Hippocampal formation (tissue), 2 donors: ENCODE results near the gene NECAB3.

Experiments
- DNase-seq, 2 donors: peaks; one replicate each; lab custom pipeline; 2025; lab: John Stamatoyannopoulos, UW

Gene NECAB3

DNA sequence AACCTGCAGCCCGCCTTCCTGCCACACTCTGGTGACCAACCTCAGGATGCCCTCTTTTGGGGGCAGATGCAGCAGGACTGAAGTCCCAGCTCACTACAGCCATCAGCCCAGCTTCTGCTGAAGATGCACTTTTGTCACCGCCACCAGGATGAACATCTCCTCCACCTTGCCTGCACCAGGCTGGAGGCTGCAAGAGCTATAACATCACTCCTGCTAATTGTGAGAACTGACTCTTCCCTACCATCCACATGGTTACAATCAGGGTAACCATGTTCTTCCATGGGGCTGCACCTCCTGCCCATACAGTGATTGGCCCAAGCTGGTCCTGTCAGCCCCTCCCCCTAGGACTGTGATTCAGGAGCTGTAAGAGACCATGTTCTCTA, 9.5 kb downstream of the NECAB3 start:
- no peak for DNase-seq

DNA sequence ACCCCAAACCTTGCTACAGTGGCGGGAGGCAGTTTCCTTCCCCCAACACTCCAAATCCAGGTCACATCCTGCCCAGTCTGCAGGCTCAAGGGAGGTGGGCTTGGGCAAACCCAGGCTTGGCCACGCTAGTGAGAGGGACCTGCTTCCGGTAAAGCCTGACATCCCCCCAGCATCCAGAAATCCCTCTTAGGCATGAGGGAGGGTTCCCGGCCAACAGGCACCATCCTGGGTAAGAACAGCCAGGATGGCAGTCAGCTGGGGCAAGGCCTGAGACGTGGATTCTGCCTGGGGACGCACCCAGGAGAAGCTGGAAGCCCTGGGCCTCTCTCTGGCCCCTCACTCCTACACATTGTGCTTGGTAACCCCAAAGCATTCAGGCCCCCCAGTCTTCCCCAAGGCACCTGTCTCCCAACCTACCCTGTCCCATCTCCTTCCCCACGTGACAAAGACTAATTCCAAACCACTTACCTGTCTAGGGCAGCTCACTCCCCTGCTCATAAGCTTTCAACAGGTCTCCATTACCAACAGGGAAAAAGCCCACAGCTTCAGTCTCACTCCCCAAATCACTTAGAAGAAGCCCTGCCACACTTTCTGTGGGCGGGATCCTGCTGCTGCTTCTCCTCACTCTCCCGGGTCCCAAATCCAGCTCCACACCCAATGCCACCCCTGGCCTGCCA, 10.0 kb downstream of the NECAB3 start:
- DNase-seq = no peak

GRCh38 chr20:33663161-33664084, 10.8 kb downstream of the NECAB3 start:
- DNase-seq = peak; percentile 67 to 77

DNA sequence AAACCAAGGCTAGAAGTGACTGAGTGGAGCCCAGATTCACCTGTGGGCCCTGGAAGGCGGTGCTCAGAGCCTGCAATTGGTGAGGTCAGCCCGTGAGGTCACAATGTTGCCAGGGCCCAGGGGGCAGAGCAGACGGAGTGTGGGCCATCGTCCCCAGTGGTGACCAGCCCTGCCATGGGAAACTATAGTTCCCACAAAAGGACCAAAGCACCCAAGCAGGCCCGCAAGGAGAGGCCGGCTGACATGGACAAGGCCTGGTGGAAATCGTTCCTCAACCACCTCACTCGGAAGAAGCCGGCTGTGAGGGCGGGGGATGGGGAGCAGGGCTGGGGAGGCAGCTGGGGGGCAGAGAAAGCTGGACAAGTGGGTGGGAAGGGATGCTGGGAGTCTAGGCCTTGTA, 12.1 kb downstream of the NECAB3 start, which contains the start of gene C20orf144:
TSS of gene C20orf144 (plus strand) at position 156 of the 400 bp plus-strand sequence. CDS start at position 175, 19 bp downstream.
- no peak for DNase-seq

- no peak for DNase-seq
These were observed 13.6 kb downstream of the NECAB3 start for GRCh38 chr20:33660685-33661058.

DNA sequence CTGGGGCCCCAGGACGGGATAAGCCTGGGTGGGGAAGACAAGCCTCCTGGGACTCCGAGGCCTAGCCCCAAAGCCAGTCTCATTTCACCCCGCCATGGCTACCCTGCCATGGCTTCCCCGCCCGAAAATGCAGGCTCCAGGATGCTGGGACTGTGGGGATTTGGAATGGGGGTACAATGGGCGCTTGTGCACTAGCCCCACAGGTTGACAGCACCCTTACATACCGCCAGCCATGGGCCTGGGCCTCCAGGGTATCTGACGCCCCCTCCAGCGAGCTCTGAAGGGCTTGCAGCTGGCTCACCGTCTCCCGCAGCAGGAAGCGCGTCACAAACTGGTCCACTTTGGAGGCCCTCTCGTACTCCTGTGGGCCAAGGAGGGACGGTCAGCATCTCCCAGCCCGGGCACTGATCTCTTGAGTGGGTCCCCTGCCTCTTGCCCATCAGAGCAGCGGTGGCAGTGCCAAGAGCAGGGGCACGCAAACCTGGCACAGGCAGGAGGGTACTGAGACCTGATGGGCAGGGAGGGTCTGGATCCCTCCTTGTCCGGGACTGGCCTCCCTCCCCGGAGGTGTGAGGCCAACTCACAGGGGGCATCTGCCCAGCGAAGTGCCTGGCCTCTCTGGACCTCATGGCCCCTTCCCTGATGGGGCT, 14.1 kb downstream of the NECAB3 start:
- no peak for DNase-seq

DNA sequence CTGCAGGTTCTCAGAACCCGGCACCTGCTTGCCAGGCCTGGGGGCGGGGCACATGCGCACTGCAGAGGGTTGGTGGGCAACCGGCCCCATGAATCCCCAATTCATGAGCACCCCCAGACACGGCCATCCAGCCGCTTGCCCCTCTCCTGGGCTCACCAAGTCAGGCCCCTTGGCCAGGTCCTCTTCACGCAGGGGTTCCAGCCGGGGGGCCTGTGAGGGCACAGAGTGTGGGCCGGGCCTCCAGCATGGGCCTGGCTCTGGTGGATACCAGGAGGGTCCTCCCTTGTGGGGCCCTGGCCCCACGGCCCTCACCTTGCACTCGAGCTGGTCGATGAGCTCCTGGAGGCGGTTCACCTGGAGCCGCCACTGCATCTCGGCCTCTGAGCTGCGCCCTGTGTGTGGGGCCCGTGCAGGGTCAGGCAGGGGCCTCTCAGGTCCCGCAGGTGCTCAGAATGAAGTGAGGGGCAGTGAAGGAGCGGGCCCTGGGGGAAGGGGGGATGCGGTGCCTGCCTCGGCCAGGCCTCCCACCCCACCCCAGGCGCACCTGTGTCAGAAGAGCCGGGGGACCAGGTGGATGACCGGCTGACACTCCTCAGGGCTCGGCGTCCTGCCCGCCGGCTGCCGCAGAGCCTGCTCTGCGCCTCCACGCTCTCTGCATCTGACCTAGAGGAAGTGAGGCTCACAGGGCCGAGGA, 14.7 kb downstream of the NECAB3 start:
- DNase-seq = no peak

- no peak for DNase-seq
These were observed 15.3 kb downstream of the NECAB3 start for GRCh38 chr20:33658929-33659328.

DNA sequence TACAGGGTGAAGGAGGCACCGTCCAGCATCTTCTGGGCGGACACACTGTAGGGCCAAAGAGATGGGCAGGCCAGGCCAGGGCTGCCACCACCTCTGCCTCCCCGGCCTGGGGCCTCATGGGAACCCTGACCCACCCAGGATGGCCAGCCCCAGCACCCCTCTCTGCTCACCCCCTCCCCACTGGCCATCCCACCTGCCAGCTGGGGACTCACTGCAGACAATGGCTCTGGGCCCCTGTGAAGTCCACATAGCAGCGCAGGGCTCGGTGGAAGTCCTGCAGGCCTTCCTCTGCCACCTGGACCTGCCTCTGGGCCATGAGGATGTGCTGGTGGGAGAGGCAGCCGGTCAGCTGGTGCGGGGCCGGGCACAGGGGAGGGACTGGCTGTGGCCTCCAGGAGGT, 15.7 kb downstream of the NECAB3 start:
- no peak for DNase-seq

GRCh38 chr20:33657704-33658095, 16.5 kb downstream of the NECAB3 start:
- DNase-seq = no peak

DNA sequence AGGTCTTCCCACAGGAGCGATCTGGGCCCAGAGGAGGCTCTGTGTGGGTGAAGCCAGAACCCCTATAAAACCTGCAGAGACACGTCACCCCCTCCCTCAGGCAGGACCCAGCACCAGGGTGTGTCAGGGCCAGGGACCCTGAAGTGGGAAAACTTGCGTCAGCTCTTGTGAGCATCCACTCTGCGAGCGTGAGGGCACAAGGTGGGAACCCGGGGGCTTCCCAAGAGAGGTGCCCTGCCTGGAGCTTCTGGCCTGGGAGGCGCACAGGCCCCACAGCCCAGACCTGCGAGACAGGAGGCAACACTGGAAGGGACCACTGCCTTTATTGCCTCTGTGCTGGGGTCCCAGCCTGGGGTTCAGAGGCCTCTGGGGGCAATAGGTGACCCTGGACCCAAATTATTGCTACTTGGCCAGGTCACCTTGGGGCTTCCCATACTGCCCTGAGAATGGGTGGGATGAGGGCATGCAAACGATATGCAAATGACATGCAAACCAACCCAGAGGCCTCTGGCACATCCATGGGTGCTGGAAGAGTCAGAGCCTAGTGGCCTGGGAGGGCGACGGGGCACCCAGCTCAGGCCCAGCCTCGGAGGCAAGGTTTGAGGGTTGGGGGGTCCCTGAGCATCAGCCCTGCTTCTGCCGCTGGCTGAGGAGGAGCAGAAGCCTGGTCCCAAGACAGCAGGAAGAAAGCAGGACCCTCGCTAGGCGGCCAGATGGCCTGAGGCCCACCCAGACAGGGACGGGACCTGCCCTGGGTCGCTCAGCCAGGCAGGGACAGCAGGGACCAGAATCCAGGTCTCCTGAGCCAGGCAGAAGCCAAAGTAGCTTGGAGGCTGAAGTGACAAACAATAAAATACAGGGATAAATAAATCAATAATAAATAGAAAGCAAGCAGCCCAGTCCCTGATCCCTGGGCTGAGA, 17.2 kb downstream of the NECAB3 start:
- DNase-seq = no peak

DNA sequence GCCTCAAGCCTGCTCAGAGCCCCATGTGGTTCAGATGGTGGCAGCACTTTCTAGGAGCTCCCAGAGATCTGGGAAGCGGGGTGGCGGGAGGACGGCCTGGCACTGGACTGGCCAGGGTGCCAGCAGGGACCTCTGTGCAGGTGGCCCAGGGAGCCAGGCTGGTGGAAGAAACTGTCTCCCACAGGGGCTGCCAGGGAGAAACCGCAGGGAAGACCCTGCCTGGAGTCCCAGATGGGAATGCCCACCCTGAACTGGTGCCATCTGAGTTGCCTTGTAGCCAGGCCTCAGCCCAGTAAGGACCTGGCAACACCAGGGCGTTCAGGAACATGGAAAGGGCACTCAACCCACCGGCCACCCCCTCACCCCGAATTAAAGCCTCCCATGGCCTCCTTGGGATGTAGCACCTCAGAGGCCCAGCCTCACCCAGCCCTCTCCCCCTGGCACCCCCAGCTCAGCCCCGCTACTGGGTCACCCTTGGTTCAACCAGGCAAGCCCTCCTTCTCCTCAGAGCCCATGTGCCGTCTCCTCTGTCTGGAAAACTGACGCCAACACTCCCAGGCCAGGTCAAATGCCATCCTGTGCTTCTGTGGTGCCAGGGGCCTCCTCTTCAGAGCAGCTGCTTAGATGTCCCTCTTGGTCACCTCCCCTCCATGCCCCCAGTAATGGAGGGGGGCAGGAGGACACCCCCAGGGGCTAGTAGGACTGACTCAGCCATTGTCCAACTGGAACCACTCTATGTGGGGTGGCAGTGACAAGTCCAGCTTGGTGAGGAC, 18.0 kb downstream of the NECAB3 start:
- DNase-seq = no peak

DNA sequence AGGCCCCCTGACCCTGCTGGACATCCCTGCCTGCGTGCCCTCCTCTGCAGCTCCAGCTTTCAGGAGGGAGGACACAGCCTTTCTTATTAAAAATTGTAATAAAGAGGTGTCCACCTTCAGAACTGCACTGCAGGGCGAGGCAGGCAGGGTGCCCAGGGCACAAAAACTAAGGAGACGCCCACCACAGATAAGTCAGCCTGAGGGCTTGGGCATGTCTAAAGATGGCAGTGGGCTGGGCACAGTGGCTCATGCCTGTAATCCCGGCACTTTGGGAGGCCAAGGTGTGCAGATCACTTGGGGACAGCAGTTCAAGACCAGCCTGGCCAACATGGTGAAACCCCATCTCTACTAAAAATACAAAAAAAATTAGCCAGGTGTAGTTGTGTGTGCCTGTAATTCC, 19.1 kb downstream of the NECAB3 start:
- DNase-seq = no peak

GRCh38 chr20:33654680-33655161, 19.5 kb downstream of the NECAB3 start:
- DNase-seq = no peak

GRCh38 chr20:33653900-33654596, 20.2 kb downstream of the NECAB3 start:
- DNase-seq = no peak

DNA sequence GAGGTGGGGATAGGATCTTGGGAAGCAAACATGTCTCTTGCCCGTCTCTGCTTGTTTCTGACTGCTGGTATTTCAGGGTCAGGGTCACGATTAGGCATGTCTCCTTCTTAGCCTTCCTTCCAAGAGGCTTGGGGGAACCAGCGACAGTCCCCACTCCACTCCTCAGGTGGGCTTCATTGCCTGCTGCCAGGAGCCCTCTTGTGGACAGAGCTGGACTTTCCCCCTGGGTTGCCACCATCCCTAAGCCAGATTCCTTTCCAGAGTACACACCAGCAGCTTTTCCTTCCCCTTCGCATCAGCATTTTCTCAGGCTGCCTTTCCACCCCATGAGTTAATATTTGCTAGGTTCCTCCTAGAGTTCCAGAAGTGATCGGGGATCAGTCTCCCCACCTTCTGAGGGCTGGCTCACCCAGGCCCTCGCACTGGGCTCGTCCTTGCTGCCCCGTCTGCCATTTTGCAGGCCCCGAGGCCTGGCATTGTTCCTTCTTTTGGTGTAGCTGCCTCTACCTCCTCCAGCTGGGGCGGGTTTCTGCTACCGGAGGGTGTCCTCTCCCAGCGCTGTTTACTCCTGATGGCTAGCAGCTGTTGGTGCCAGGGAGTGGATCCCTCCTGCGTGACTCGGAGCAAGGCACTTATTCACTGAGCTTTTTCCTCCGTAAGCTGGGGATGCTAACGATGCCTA, 20.9 kb downstream of the NECAB3 start:
- DNase-seq = peak; percentile 53 to 70

DNA sequence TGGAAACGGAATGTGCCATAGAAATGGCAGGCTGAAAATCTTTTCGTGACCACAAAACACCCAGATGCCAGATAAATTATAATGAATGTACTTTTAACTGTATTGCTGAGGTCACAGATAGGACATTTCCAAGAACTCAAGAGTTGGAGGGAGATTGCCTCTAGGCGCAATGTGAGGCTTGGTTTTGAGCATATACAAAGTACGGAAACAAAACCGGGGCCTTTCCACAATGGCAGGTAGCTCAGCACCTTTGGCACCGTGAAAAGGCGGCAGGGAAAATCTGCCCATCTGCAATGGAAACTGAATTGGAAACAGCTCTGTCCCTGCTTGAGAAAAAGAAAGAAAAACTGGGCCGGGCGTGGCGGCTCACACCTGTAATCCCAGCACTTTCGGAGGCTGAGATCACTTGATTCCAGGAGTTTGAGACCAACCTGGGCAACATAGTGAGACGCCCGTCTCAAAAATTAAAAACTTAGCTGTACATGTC, 22.6 kb downstream of the NECAB3 start:
- no peak for DNase-seq

DNA sequence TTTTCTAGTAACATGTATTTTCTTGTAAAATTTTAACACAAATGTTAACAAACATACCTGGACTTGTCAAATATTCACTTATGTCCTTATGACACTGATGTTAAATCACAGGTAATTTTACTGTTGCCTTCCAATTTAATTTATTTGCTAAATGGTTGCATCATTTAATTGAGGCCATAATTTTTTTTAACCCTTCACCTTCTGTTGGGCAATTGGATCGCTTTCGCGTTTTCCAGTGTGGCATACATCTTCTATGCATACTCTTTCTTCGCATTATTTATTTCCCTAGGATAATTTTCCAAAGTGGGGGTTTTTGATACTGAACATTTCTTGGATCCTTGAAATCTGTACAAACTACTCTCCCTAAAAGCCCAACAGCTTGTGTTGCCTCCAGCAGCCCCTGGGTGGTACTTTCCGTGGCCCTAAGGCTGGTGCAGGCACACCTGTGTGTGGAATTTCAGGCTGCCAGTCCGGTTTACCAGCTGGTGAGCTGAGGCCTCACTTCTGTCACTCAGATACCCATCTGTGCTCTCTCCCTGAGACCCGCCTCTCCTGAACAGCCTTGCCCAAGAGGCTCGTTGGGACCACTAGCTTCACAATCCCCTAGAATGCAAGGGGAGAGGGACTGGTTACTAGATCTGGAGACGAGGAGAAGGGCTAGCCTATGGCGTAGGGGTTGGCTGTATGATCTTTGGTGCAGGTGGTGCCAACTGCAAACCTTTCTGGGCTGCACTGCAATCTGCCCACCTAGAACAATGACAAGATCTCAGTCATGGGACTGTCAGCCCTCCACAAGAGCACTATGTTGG, 23.3 kb downstream of the NECAB3 start:
- DNase-seq = no peak
